ENCODE data around the gene PLCB3. TPM values are rescaled to one million over a fixed set of nuclear protein-coding genes. Genes with fewer than 3 reads are reported as not detected.

The PLCB3 gene
- total RNA-seq, 1 donor: 35.3 TPM

GRCh38 chr11:64317961-64318765, 66.8 kb downstream of the PLCB3 start, which contains the start of gene PRDX5:
Gene PRDX5 (plus strand): TSS chr11:64318121. CDS start chr11:64318216, 95 bp downstream.

Small RNA genes lying within 50 kb of the gene (small RNA-seq; reads per million reads assigned to genes)
- gene RF00019: not detected

Other genes starting within 250 kb of the PLCB3 start
- gene FLRT1, start 215.6 kb upstream of the PLCB3 start, total RNA-seq: under 0.01 TPM in 1 of 2 replicates, not detected in the other
- 20.9 and 23.1 TPM in 2 replicates for gene MACROD1, start 85.4 kb upstream of the PLCB3 start, total RNA-seq
- gene STIP1, start 65.4 kb upstream of the PLCB3 start, total RNA-seq: 159 and 235 TPM in 2 replicates
- gene FERMT3, start 44.8 kb upstream of the PLCB3 start, total RNA-seq: 2.2 and 7.8 TPM in 2 replicates
- gene TRPT1, start 25.3 kb upstream of the PLCB3 start, total RNA-seq: 28.7 and 29.9 TPM in 2 replicates
- 46.3 and 51.8 TPM in 2 replicates for gene NUDT22, start 25.3 kb upstream of the PLCB3 start, total RNA-seq
- 7.0 and 7.4 TPM in 2 replicates for gene DNAJC4, start 21.0 kb upstream of the PLCB3 start, total RNA-seq
- gene VEGFB, start 16.9 kb upstream of the PLCB3 start, total RNA-seq: 26.0 and 29.4 TPM in 2 replicates
- 40.3 and 48.5 TPM in 2 replicates for gene FKBP2, start 10.4 kb upstream of the PLCB3 start, total RNA-seq
- 259 and 300 TPM in 2 replicates for gene PPP1R14B, start 4.6 kb upstream of the PLCB3 start, total RNA-seq
- gene BAD, start 33.1 kb downstream of the PLCB3 start, total RNA-seq: 46.9 and 71.7 TPM in 2 replicates
- gene GPR137, start 34.3 kb downstream of the PLCB3 start, total RNA-seq: 9.6 and 12.1 TPM in 2 replicates
- not detected in 2 replicates for gene KCNK4, start 39.8 kb downstream of the PLCB3 start, total RNA-seq
- 1.1 TPM in 1 of 2 replicates, not detected in the other for gene CATSPERZ, start 48.8 kb downstream of the PLCB3 start, total RNA-seq
- 31.2 and 36.0 TPM in 2 replicates for gene ESRRA, start 54.0 kb downstream of the PLCB3 start, total RNA-seq
- gene TRMT112, start 66.0 kb downstream of the PLCB3 start, total RNA-seq: 138 and 175 TPM in 2 replicates
- 92.1 and 148 TPM in 2 replicates for gene PRDX5, start 66.6 kb downstream of the PLCB3 start, total RNA-seq
- 0.20 and 1.8 TPM in 2 replicates for gene CCDC88B, start 88.7 kb downstream of the PLCB3 start, total RNA-seq
- 44.8 and 54.0 TPM in 2 replicates for gene RPS6KA4, start 107.6 kb downstream of the PLCB3 start, total RNA-seq